UCSD-AML1 (cell line): Measurements from ENCODE around the gene PPIB.

ENCODE experiments used
- DNase-seq: peaks from one replicate; lab custom pipeline; 2025; ENCODE audit not compliant: unreplicated experiment; lab: John Stamatoyannopoulos, UW

Gene PPIB

DNA sequence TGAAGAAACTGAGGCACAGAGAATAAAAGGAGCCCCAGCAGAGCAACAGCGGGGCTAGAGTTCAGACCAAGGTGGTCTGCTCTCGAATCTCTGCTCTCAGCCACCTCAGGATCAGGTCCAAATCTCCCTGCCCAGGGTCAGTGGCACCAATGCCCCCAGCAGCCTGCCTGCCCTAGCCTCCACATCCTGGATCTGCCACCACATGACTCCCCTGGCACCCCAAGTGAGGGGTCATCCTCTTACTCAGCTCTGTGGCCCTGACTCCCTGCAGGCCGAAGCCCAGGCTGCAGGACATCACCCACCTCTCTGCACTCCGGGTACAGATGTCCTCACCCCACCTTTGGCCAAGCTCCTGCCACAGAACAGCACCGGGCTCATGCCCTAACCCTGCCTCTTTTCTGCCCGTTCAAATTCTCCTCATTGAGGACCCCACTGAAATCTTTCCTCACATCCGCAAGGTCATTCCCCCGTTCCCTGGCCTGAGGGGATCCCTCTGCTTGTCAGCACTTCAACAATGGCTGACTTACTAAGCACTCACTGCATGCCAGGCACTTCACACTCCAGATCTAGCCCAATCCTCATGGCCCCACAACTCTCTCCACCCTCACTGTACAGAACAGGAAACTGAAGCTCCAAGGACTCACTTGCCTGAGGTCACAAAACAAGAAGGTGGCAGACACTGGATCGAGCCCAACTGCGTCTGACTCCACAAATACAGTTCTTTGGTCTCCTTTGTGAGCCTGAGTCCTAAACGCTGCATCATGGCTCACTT lies 4.3 kb downstream of the PPIB start:
- DNase-seq = no peak

DNA sequence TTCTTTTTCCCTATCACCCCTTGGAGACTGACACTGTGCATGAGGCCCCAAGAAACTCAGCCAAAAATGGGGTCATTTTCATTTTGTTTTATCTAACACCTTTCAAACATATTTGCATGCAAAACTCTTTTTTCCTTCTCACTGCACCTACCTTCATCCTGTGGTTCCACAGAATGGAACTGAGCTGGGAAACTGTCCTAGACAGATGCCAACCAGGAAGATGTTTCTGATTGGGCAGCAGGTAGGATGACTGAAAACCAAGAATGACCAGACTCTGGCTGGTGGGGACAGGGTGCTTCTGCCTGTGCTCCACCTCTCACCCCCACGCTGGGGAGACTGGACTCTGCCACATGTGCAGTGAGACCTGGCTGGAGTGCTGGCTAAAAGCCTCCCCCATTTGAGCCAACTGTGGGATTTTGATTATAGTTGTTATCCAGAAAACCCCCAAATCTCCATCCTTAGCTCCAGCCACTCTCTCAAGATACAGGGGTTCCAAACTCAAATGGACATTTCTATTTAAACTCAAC lies 5.2 kb downstream of the PPIB start:
- DNase-seq = no peak

DNA sequence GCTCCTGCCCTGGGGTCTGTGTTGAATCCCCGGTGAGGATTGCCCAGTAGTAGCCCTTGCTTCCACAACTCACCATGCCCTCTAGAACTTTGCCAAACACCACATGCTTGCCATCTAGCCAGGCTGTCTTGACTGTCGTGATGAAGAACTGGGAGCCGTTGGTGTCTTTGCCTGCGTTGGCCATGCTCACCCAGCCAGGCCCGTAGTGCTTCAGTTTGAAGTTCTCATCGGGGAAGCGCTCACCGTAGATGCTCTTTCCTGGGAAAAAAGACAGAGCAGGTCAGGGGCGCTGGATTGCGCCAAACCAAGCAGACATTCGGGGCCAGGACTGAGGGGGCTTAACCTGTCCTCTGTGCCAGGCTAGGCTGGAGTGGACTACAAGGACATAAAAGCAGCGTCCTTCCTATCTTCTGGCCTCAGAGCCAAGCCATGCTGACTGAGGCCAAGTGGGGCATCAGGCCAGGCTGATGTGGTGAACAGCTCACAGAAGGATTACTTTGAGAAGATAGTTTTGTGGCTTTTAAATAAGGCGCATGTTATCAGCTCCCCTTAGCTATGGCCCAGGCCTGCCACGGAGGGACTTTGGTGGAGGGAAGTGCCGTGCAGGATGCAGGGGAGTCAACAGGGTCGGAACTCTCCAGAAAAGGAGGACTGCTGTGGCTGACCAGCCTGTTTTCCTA lies 6.0 kb downstream of the PPIB start:
- DNase-seq = no peak

DNA sequence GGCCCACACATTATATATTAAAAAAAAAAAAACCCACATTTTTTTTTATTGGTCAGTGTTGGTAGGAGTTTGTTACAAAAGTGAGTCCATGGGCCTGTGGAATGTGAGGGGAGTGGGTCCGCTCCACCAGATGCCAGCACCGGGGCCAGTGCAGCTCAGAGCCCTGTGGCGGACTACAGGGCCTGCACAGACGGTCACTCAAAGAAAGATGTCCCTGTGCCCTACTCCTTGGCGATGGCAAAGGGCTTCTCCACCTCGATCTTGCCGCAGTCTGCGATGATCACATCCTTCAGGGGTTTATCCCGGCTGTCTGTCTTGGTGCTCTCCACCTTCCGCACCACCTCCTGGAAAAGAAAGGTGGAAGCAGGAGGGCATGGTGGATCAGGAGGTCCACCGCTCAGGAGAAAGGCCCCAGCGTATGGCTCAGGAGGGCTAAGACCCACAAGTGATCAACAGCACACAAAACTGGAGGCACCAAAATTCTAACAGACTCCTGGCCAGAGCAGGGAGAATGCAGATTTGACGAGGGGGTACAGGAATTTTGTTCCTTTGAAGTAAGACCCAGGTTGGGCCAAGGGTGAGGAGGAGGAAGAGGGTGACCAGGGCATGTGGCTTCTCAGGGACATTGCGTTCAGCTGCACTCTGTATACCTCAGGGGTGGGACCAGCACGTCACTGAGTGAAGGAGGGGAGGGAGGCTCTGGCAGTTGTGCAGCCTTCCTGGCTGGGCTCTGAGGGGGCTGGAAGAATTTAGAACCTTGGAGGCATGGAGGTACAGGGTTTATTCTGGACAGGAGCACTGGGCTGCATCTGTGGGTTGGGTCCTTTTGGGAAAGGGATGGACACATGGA lies 6.8 kb downstream of the PPIB start:
- DNase-seq = no peak

DNA sequence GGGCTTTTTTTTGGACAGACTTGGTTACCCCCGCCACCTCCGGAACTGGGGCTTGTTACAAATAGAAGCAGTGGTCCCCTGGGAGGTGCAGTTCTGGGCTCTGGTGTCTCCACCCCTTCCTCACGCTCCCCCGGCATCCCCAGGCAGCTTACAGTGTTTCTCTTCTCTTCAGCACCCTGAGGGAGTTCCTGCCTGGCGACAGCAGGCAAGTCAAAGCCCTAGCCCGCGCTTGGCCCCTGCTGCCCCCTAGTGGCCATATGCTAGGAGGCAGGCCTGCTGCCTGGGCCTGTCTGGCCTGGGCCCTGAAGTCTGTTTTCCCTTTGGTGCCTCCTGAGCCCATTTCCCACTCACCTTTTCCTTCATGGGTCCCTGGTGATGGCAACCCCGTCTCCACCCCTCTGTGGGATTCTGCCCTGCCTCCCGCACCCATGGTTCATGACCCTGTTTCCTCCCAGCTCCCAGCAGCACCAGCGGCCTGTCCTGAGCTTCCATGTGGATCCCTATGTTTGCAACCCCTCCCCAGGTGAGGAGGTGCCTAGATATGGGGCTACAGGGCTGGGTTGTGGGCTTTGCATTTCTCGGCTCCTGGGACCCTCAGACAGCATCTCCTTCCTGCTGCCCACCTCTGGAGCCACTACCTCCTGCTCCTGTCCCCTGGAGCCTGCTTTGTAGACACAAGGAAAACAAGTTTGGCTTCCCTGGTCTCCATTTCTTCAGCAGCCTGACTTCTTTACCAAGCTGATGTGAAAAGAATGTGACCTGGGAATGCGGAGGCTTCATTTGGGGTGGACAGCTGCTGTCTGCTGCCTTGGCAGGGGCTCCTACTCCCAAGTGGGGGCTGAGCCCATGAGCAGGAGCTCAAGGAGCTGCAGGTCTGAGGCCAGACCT lies 9.1 kb downstream of the PPIB start:
- peak; percentile 89 for DNase-seq

DNA sequence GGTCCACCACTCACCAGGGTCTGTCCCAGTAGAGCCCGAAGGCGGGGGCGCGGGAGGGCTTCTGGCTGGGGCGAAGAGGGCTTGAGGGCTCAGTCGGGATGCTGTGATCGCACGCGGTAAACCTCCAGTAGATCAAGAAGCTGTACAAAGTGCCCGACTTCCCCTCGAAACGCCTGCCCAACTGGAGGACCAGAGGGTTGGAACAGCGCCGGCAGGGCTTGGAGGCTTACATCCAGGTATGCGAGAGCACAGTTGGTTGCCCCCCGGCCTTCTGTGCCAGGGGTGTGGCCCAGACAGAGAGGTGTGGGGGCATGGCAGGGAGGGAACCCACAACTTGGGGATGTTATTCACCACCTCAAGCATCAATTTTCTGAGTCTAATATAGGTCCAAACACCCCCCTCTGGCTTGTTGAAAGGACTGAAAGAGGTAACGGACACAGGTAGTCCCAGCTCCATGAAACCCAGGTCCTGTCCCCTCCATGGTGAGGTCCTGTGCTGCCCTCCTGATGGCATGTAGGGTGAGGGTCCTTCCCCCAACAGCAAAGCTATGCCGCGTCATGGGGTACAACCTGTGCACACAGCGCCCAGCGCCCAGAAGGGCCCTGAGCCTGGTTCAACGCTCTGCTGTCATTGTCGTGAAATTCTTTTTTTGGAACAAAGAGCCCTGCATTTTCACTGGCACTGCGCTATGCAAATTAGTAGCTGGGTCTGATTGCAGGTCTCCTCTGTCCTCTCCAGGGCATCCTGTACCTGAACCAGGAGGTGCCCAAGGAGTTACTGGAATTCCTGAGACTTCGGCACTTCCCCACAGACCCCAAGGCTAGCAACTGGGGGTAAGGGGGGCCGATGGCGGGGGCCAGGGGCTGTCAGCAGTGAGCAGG lies 10.1 kb downstream of the PPIB start:
- no peak for DNase-seq

DNA sequence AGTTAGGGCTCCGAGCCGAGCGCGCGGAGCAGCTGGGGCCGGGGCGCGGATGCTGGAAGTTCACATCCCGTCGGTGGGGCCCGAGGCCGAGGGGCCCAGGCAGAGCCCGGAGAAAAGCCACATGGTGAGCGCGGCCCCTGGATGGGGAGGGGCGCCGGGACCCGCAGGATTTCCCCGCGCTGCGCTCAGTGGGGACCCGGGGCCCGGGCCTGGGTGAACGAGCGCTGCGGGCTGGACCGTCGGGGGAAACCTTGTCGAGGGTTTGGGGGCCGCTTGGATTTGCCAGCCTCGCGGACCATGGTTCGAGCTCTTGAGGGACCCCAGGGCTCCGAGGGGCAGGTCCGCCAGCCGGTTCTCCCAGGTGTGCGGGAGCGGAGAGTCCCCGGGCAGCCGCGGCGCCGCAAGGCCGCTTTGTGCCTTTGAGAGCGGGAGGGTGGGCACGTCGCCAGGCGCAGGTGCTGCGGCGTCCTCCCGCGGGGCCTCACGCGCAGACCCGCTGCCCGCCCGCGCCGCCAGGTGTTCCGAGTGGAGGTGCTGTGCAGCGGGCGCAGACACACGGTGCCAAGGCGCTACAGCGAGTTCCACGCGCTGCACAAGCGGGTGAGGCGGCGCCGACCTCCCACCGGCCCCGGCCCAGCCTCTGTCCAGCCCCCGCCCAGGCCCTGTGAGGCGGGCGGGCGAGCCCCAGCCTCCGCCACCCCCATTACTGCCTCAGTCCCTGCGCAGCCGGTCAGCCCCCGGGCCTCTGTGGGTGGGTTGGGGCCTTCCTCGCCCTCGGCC lies 10.9 kb downstream of the PPIB start, which contains the start of gene SNX22:
Gene SNX22, plus strand, starts transcription at position 5 of the 780 bp plus-strand sequence. Its CDS starts 45 bp downstream, at position 50.
- DNase-seq = no peak

DNA sequence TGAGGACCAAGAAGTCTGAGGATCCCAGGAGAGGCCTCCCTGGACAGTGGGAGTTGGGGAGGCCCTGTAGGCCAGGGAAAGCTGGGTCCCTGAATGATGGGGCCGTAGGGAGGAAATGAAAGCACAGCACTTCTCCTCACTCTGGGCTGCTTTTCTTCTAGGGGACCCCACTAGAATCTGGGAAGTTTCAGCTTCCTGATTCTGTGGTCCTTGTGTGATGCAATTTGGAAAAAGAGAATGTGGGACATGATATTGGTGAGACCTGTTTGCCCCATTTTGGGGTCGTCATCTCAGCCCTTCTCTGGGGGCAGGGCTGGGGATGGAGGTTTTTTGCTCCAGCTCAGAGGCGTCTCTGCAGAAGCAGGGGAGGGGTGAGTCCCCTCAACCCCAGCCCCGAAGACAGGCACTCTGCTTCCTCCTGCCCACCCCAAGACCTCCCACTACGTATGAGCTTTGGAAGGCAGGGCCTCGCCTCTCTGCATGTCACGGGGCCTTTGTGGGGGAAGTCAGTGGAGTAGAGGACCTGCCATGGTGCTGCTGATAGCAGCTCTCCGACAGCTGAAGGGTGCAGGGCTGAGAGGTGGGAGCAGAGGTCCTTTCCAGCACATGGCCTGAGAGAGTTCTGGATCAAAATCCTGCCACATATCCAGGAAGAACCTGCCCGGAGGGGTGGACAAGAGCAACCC lies 12.8 kb downstream of the PPIB start:
- DNase-seq = no peak

DNA sequence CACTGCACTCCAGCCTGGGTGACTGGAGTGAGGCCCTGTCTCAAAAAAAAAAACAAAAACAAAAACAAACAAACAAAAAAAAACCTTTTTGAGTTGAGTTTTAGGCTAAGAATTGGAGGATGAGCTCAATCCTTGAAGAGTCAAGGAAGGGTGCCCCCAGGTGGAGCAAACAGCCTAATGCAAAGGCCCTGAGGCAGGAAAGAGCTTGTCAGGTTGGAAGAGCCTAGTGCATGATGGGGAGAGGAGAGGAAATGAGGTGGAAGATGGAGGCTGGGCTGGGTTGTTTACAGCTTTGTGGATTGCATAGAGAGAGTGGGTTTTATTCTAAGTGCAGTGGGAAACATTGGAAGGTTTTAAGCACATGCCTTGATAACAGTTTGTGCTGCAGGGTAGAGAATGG lies 13.4 kb downstream of the PPIB start:
- DNase-seq = peak; percentile 33

DNA sequence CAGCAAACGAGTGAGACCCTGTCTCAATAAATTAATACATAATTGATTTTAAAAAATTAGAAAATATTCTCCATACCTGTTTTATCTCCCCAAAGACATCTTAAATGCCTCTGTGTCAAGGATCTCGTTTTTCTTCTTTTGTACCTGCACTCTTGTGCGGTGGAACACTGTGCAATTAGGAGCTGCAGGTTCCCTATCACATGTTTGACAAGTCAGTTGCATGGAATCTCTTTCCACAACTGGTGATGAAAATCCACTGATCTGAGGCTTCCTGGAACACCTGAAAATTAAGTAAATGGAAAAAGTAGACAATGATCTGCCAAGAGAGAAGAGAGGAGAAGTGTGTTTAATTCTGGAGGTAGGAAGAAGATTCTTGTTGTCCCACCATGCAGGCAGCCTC lies 14.2 kb downstream of the PPIB start:
- no peak for DNase-seq

DNA sequence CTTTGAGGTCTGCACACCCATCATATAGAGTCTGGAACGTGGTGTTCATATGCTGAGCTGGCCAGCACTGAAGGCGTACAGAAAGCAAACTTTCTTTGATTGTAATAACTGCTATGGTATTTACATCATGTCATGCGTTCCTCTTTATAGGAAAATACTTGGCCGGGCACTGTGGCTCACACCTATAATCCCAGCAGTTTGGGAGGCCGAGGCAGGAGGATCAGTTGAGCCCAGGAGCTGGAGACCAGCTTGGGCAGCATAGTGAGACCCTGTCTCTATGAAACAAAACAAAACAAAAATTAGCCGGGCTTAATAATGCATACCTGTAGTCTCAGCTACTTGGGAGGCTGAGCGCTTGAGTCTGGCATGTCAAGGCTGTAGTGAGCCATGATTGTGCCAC lies 14.7 kb downstream of the PPIB start:
- no peak for DNase-seq

DNA sequence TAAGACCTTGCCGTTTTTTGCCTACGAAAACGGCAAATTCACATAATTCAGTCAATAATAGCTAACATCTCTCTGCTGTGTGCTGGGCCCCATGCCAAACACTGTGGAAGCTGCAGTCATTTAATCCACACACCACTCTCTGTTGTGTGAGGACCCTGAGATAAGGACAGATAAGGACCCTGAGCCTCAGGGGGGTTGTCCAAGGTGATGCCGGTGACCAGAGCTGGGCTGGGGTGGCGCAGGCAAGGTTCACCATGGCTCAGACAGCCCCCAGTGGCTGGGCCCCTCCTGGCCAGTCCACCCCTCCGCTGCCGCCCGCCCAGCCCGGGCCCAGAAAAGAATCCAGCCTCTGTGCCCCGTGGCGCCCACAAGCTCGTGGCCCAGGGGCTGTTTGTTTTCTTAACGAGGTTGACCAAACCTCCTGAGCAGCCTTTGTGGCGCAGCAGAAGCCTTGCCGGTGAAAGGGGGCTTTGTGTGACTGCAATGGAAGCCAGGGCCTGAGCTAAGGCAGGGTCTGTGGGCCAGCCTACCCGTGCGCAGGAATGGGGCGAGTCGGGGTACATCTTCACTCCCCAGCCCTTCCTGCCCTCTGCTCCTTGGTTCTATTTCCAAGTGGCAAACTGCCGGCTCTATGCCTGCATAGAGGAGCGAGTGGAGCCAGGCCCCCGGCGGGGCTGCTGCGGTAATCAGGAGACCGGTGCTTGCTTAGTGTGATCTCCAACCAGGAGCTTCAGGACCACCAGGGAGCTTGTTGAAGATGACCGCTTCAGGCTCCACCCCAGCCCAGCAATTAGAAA lies 15.7 kb downstream of the PPIB start:
- no peak for DNase-seq

DNA sequence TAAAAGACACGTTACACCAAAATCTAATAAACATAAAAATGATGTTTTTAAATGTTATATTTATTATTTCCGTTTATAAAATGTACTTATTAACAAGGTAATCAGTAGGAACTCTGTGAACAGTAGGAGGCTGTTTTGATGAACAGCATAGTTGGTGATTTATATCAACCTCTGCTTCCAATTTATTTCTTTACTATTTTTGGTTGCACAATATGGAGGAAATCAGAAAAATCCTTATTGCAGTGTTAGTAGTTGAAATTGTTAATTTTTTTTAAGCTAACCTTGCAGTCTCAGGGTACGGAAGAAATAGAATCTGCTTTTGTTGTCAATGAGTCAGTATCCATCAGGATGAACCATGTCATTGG lies 16.3 kb downstream of the PPIB start:
- no peak for DNase-seq

DNA sequence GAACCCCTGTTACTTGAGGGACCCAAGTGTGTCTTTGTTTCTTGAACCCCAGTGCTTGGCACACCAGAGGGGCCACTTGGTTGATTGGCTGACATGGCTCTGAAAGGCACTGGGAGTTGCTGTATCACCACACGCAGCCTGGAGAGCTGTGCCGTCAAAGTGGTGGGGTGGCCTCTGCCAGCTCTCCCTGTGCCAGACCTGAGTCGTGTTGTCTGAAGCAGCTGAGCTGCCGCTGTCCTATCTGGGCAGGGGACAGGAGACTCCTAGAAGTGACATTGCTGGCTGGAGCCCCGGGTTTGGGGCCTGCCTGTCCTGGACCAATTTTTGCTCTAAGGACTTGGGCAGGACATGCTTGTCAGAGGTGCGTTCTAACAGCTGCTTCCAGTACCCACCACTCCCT lies 16.8 kb downstream of the PPIB start:
- DNase-seq = no peak

DNA sequence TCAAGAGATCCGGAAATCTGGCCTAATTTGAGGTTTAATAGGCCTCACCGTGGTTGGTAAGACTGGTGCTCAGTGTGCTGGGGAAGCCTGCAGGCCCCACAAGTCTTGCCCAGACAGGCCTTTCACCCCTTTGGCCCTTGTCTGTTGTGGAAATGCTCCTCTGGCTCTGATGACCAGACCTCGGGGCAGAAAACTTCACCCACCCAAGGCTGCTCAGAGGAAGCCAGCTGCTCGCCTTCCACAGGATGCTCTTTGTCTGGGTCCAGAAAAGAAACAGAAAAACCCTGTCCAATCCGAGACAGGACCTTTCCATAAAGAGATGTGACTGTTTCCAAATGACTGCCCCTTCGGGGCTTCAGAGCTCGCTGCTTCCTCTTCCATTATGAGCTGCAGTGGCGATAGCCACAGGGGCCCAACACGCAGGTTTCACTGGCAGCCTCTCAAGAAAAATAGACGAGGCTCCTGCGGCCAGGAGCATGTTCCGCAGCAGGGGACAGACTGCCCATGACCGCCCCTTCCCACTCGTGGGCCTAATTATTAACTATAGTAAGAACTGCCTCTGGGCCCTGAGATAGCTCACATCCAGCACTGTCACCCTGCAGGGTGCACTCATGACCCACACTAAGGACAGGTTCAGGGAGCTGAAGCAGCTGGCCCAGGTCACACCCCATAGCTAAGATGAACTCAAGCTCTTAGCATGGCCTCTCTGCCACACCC lies 18.1 kb downstream of the PPIB start:
- DNase-seq = no peak

DNA sequence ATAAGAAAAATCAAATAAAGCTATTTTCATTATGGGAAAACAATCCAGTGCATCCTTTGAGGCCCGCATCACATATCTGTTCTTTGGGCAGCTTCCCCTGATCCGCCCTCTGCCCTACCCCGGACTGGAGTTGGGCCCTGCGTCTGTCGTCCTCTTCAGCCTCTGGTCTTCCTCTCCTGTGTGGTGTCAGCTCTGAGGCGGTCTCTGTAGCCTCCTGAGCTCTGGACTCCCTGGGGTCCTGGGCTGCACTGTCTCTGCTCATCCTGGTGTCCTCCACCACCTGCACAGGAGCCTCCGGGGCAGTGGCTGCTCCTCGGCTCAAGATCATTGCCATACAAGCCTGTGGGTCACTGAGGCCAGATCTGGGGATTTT lies 18.6 kb downstream of the PPIB start:
- no peak for DNase-seq

DNA sequence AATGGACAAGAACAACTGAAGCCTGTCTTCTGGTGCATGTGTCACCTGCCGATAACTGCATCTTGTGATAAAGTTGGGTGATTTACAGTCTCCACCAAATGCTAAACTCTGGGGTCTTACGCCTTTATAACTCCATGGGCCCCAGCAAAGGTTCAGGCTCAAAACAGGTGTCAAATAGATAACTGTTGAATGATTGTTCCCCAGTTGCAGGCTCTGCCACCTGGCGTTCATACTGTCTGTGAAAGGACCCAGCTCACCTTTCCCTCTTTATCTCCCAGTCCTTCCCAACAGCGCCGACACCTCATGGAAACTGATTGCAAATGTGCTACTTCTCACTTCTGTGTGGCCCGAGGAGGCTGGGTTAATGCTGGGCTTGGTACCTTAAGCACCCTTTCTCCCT lies 19.5 kb downstream of the PPIB start:
- DNase-seq = no peak
